ENCODE data around the gene ZNF428.
A peak's percentile ranks its signal among the peaks of the same experiment; 100 is the strongest.

The ZNF428 gene

DNA sequence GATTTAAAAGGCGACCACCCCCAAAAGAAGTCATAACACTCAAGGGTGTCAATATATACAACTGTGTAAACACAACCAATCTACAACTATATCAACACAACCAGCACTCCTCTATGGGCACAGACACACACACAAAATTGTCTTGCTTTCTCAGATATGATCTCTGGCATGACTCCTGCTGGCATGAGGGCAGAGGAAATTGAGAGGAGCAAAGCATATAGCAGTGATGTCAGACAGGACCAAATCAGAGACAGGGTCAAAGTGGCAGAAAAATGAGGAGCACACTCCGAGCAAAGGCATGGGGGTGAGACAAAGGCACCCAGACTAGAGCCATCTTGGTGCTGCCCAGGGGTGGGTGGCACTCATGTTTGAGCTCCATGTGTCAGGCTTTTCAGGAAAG, 33.1 kb downstream of the ZNF428 start:
- peak; percentile 47 for DNase-seq (ENCODE audit: low read depth)
- TF ChIP-seq, protein P1, sequence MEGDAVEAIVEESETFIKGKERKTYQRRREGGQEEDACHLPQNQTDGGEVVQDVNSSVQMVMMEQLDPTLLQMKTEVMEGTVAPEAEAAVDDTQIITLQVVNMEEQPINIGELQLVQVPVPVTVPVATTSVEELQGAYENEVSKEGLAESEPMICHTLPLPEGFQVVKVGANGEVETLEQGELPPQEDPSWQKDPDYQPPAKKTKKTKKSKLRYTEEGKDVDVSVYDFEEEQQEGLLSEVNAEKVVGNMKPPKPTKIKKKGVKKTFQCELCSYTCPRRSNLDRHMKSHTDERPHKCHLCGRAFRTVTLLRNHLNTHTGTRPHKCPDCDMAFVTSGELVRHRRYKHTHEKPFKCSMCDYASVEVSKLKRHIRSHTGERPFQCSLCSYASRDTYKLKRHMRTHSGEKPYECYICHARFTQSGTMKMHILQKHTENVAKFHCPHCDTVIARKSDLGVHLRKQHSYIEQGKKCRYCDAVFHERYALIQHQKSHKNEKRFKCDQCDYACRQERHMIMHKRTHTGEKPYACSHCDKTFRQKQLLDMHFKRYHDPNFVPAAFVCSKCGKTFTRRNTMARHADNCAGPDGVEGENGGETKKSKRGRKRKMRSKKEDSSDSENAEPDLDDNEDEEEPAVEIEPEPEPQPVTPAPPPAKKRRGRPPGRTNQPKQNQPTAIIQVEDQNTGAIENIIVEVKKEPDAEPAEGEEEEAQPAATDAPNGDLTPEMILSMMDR (IDR thresholded peaks at IDR 0.05; ENCODE audit: control insufficient read depth, extremely low read depth, insufficient read depth): no peak
- H3K4me3 ChIP-seq (ENCODE audit: low read depth, low read length): no peak overlapping the region

DNA sequence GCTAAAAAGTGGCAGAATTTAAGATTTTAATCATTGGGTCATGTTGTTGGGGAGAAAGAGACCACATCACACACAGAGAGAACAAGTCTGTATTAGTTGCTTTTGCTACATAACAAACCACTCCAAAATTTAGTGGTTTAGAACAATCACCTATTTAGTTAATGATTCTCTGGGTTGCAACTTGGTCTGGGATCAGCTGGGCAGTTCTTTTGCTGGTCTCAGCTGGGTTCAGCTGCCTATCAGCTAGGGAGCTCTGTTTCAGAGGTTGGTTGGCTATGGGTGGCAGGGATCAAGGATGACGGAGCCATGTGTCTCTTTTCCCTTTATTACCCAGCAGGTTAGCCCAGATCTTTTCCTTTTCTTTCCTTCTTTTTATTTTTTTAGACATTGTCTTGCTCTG, 34.9 kb downstream of the ZNF428 start:
- H3K4me3 ChIP-seq (ENCODE audit: low read depth, low read length): no peak overlapping the region
- DNase-seq (ENCODE audit: low read depth): no peak
- TF ChIP-seq, protein P1 (IDR thresholded peaks at IDR 0.05; ENCODE audit: control insufficient read depth, extremely low read depth, insufficient read depth): no peak

DNA sequence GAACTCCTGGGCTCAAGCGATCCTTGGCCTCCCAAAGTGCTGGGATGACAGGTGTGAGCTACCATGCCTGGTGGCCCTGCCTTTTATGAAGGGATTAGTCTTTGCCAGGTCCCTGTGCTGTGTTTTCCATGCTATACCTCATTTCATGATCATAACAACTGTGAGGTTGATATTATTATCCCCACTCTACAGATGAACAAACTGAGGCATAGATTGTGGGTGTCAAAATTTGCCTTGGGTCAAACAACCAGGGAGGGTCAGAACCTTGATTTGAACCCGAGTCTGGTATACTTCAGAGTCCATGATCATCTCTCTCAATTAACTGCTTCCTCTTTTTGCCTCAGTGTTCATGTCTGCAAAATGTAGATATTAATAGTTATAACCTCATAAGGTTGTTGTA, 36.9 kb downstream of the ZNF428 start:
- TF ChIP-seq, protein P1 (IDR thresholded peaks at IDR 0.05; ENCODE audit: control insufficient read depth, extremely low read depth, insufficient read depth): no peak
- no peak for DNase-seq (ENCODE audit: low read depth)
- H3K4me3 ChIP-seq (ENCODE audit: low read depth, low read length): no peak overlapping the region

DNA sequence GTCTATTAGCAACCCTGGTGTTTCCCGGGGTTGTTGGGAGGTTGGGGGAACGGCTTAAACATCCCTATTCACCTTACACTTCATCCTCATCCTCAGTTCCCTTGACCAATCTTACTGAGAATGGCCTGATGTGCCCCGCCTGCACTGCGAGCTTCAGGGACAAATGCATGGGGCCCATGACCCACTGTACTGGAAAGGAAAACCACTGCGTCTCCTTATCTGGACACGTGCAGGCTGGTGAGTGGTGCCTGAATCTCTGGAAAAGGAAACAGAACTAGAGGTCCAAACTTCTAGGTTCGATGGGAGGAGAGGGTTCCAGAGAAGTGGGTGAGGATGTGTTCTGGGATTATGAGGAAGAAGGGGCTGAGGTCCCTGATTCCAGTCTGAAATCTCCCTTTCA, 38.0 kb downstream of the ZNF428 start:
- no peak for DNase-seq (ENCODE audit: low read depth)
- H3K4me3 ChIP-seq (ENCODE audit: low read depth, low read length): no peak overlapping the region
- TF ChIP-seq, protein P1 (IDR thresholded peaks at IDR 0.05; ENCODE audit: control insufficient read depth, extremely low read depth, insufficient read depth): no peak

DNA sequence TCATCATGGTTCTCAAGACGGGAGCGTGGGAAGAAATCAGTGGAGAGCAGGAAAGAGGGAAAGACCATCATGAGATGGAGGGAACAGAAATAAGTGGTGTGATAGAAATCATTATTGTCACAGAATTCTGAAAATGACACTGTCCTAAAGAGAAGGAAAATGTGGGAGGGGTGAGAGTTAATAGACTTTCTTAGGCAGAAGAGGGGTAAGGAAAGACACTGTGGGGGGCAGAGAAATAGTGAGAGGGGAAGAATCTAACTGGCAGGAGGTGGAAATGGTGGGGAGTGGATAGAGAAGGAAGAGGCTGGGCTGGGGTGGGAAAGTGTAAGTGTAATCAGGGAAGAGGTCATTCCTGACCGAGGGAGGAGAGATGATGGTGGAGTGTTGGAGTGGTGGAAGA, 40.6 kb downstream of the ZNF428 start:
- no peak overlapping the region for H3K4me3 ChIP-seq (ENCODE audit: low read depth, low read length)
- no peak for DNase-seq (ENCODE audit: low read depth)
- TF ChIP-seq, protein P1 (IDR thresholded peaks at IDR 0.05; ENCODE audit: control insufficient read depth, extremely low read depth, insufficient read depth): no peak

DNA sequence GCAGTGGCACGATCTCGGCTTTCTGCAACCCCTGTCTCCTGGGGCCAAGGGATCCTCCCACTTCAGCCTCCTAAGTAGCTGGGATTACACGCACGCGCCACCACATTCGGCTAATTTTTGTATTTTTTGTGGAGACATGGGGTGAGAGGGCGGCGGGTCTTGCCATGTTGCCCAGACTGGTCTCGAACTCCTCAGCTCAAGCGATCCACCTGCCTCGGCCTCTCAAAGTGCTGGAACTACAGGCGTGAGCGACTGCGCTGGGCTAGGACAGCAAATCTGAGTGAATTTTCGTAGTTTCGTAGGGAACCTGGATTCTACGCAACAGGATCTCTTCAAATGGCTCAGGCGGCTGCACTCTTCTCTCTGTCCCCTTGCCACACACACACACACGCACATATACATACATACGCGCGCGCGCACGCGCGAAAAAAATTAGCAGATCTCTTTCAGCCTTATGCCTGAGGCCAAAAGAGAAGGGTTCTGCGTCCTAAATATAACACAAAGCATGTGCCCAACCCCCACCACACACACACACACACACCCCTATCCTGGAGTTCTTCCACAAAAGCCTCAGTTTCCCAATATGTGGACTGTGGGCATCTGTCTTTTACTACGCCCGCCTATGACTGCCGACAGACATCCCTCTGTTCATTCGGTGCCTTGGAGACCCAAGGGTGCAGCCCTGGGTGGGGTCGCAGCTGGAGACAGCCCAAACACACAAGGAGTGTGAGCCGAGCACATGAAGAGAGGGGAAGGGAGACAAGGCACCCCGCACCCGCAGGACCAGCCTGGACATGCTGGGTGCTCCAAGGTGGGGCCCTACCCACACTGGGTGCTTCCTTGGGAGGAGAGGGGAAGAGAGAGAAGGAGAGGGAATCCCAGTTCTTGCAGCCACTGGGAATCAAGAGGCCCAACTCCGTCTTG, 43.2 kb downstream of the ZNF428 start:
- no peak for DNase-seq (ENCODE audit: low read depth)
- H3K4me3 ChIP-seq (ENCODE audit: low read depth, low read length): no peak overlapping the region
- TF ChIP-seq, protein P1 (IDR thresholded peaks at IDR 0.05; ENCODE audit: control insufficient read depth, extremely low read depth, insufficient read depth): no peak
